ENCODE results near the gene ZFYVE1. TPM values are rescaled to one million over a fixed set of nuclear protein-coding genes. Genes with fewer than 3 reads are reported as not detected.
A peak's percentile ranks its signal among the peaks of the same experiment; 100 is the strongest.

ZFYVE1 gene
- total RNA-seq, 1 experiment from 2014 or later: 14.2 TPM

GRCh38 chr14:72998252-72998903 is 28.5 kb downstream of the ZFYVE1 start:
- Histone ChIP-seq H2BK20ac (ENCODE audit: low read depth, low read length, poor library complexity, severe bottlenecking) (no peak overlapping the region), H4K20me1 (ENCODE audit: control insufficient read depth, insufficient read depth, insufficient read length) (no peaks in the 10 kb centered on the region), H3K14ac (ENCODE audit: insufficient read depth, low read length) (no peak overlapping the region), H3K4me2 (ENCODE audit: insufficient read depth, insufficient read length, low read length) (no peak overlapping the region), H4K91ac (ENCODE audit: insufficient read length, low read depth, low read length) (no peak overlapping the region), H2AK5ac (ENCODE audit: insufficient read length, low read length) (no peak overlapping the region), H4K8ac (replicated peaks; ENCODE audit: insufficient read length, low read depth, low read length) (no peak overlapping the region), H3K4ac (ENCODE audit: low read depth, low read length) (no peak overlapping the region), H2AFZ (ENCODE audit: low read length) (no peak overlapping the region), H3K4me1 (ENCODE audit: insufficient read depth, low read length) (no peaks in the 10 kb centered on the region; the same call in 1 of the 2 replicates), H3K18ac (ENCODE audit: insufficient read length, low read depth, low read length) (no peak overlapping the region), H2BK12ac (ENCODE audit: insufficient read length, low read depth, low read length) (no peak overlapping the region), H3K23me2 (ENCODE audit: insufficient read length, low read depth, low read length, poor library complexity, severe bottlenecking) (no peaks in the 10 kb centered on the region), H3K79me2 (ENCODE audit: insufficient read depth, low read length) (no peaks in the 10 kb centered on the region), H3K9ac (ENCODE audit: extremely low read depth, insufficient read length, low read length) (no peak overlapping the region), H3K23ac (ENCODE audit: insufficient read length, low read depth, low read length) (no peak overlapping the region), H2BK15ac (ENCODE audit: low read depth, low read length) (no peak overlapping the region), H3K79me1 (ENCODE audit: insufficient read depth, low read depth, low read length, poor library complexity, severe bottlenecking) (no peaks in the 10 kb centered on the region), H3T11ph (ENCODE audit: low read length) (no peak overlapping the region), H2BK120ac (ENCODE audit: low read depth, low read length, poor library complexity, severe bottlenecking) (no peak overlapping the region), H3K27ac (ENCODE audit: insufficient read length, low read depth, low read length) (no peak overlapping the region), H2BK5ac (ENCODE audit: insufficient read length, low read length) (no peak overlapping the region), H3K27me3 (ENCODE audit: insufficient read depth, low read length) (no peaks in the 10 kb centered on the region), H3K9me3 (ENCODE audit: control insufficient read depth, low read depth, low read length) (no peaks in the 10 kb centered on the region), H3K56ac (ENCODE audit: insufficient read length, low read depth, low read length) (no peak overlapping the region), H4K5ac (ENCODE audit: insufficient read length, low read depth, low read length) (no peak overlapping the region)
- Mint-ChIP-seq H3K27ac (peak overlapping the region in 1 of 3 experiments; percentile 65; a peak in 1 of 7 replicates), H3K4me1 (peaks cover 12 to 21% of the 10 kb centered on the region in 2 experiments), H3K27me3 (ENCODE audit: low read depth) (no peaks in the 10 kb centered on the region), H3K36me3 (ENCODE audit: insufficient read depth in 1 of 3, low read depth in 3 of 3) (peaks cover 0 to 25% (median 16%) of the 10 kb centered on the region in 3 experiments; a peak in 4 of 7 replicates), H3K9me3 (no peaks in the 10 kb centered on the region), H3K4me3 (no peak overlapping the region)
- no CpG with 5 or more reads among the region's 2 CpGs for WGBS (ENCODE audit: extremely low coverage, insufficient read length, low lambda C conversion rate)
- no peak for TF ChIP-seq CTCF (conservative IDR thresholded peaks at IDR 0.05)
- no peak for DNase-seq
